ENCODE measurements around the gene PLEKHM3.

Gene PLEKHM3

GRCh38 chr2:207930747-207931146, 94.6 kb downstream of the PLEKHM3 start:
- Histone ChIP-seq H3K27ac (no peak overlapping the region), H3K4me1 (peaks cover 7% of the 10 kb centered on the region; the same call in 1 of the 2 replicates), H3K9me3 (no peaks in the 10 kb centered on the region), H4K20me1 (no peaks in the 10 kb centered on the region), H3K36me3 (peaks cover 6% of the 10 kb centered on the region; the same call in 1 of the 2 replicates), H3K4me2 (no peak overlapping the region), H3K9ac (no peak overlapping the region), H3K27me3 (no peaks in the 10 kb centered on the region), H3K4me3 (no peak overlapping the region)
- no peak for TF ChIP-seq Cebpa-rat (IDR thresholded peaks at IDR 0.05)

- Histone ChIP-seq H3K4me3 (no peak overlapping the region), H3K9ac (no peak overlapping the region), H3K36me3 (peaks cover 6% of the 10 kb centered on the region; the same call in 1 of the 2 replicates), H3K4me1 (no peaks in the 10 kb centered on the region), H3K27me3 (no peaks in the 10 kb centered on the region), H3K27ac (no peak overlapping the region), H4K20me1 (no peaks in the 10 kb centered on the region), H3K9me3 (no peaks in the 10 kb centered on the region), H3K4me2 (no peak overlapping the region)
- no peak for TF ChIP-seq Cebpa-rat (IDR thresholded peaks at IDR 0.05)
Observed at GRCh38 chr2:207929923-207930322, 95.4 kb downstream of the PLEKHM3 start.

GRCh38 chr2:207928079-207928478, 97.2 kb downstream of the PLEKHM3 start:
- TF ChIP-seq Cebpa-rat (IDR thresholded peaks at IDR 0.05), result no peak
- Histone ChIP-seq H3K4me3 (no peak overlapping the region), H3K36me3 (peaks cover 6% of the 10 kb centered on the region; the same call in 1 of the 2 replicates), H3K27me3 (no peaks in the 10 kb centered on the region), H4K20me1 (no peaks in the 10 kb centered on the region), H3K4me2 (no peak overlapping the region), H3K4me1 (no peaks in the 10 kb centered on the region), H3K27ac (no peak overlapping the region), H3K9ac (no peak overlapping the region), H3K9me3 (no peaks in the 10 kb centered on the region)

DNA sequence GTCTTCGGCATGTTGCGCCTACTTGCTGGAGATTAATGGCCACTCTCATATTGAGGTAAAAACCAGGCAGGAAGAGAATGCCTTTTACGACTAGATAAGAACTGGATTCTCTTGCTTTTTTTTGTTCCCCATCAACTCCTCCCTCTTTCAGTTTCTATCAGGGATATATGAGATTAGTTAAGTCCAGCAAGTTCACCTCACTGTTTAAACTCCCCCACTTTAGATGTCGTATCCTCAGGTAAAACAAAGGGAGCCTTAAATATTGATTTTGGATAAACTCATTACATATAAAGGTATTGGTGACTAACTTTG, 98.4 kb downstream of the PLEKHM3 start:
- no peak overlapping the region for H3K27ac ChIP-seq
- H3K36me3 ChIP-seq, result peaks cover 6% of the 10 kb centered on the region; the same call in 1 of the 2 replicates
- no peak for TF ChIP-seq Cebpa-rat (IDR thresholded peaks at IDR 0.05)
- no peaks in the 10 kb centered on the region for H3K9me3 ChIP-seq
- H3K4me1 ChIP-seq, result no peaks in the 10 kb centered on the region
- no peak overlapping the region for H3K4me2 ChIP-seq
- H3K4me3 ChIP-seq, result no peak overlapping the region
- no peaks in the 10 kb centered on the region for H4K20me1 ChIP-seq
- H3K27me3 ChIP-seq, result no peaks in the 10 kb centered on the region
- H3K9ac ChIP-seq, result no peak overlapping the region

DNA sequence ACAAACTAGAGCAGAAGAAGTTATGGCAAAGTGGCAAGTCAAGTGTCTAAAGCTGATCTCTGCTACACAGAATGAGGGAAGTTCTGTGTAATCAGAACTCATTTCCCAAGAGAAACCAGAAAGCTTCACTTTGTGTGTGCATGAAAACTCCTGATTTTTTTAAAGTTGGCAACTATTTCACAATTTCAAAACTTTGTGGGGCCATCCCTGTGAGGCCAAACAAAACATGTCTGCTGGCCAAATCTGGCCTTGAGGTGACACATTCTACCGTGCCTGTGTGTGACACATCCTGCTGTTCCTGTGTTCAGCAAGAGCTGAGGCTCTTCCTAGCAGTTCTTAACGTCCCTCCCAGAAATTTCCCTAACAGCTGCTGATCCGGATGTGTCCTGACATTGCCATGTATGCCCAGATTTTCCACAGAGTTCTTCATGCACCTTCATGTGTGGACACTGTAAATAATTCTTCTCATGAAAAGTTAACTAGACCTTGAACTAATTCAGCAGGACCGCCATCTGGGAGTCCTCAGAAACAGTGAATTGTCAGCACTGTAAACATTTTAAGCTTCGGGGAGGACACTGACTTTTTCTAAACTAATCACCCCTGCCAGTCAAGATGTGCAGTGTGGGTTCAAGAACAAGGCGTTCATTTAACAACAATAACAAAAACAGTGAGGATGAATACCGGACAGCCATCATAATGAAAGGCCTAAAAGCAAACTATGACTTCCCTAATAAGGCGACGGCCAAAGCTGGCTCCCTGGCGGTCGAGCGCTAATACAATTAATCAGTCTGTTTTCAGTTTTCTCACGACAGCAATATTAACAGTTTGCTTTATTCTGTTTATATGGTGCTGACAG, 99.0 kb downstream of the PLEKHM3 start:
- Histone ChIP-seq H3K36me3 (peaks cover 6% of the 10 kb centered on the region; the same call in 1 of the 2 replicates), H4K20me1 (no peaks in the 10 kb centered on the region), H3K27me3 (no peaks in the 10 kb centered on the region), H3K9ac (no peak overlapping the region), H3K9me3 (no peaks in the 10 kb centered on the region), H3K4me3 (no peak overlapping the region), H3K4me1 (no peaks in the 10 kb centered on the region), H3K4me2 (no peak overlapping the region), H3K27ac (no peak overlapping the region)
- TF ChIP-seq Cebpa-rat (IDR thresholded peaks at IDR 0.05), result no peak

GRCh38 chr2:207925601-207926000, 99.7 kb downstream of the PLEKHM3 start:
- TF ChIP-seq Cebpa-rat (IDR thresholded peaks at IDR 0.05), result no peak
- no peak overlapping the region for H3K4me2 ChIP-seq
- H3K4me3 ChIP-seq, result no peak overlapping the region
- H4K20me1 ChIP-seq, result no peaks in the 10 kb centered on the region
- peaks cover 2% of the 10 kb centered on the region; the same call in 1 of the 2 replicates for H3K36me3 ChIP-seq
- H3K9ac ChIP-seq, result no peak overlapping the region
- 0 out of 2 replicates have a peak, but pooled peaks cover 3% of the 10 kb centered on the region for H3K4me1 ChIP-seq
- H3K27me3 ChIP-seq, result no peaks in the 10 kb centered on the region
- no peak overlapping the region for H3K27ac ChIP-seq
- no peaks in the 10 kb centered on the region for H3K9me3 ChIP-seq

DNA sequence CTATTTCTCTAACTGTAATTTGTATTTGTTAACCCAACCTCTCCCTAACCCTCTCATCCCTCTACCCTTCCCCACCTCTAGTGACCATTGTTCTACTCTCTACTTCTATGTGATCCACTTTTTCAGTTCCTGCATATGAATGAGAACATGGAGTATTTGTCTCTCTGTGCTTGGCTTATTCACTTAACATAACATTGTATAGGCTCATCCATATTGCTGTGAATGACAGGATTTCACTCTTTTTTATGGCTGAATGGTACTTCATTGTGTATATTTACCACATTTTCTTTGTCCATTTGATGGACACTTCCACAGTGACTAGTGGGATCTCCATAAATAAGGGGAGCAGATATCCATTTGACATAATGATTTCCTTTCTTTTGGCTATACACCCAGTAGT, 103.7 kb downstream of the PLEKHM3 start:
- H3K4me3 ChIP-seq, result no peak overlapping the region
- no peaks in the 10 kb centered on the region for H3K9me3 ChIP-seq
- no peaks in the 10 kb centered on the region for H3K27me3 ChIP-seq
- H3K36me3 ChIP-seq, result no peaks in the 10 kb centered on the region
- no peak for TF ChIP-seq Cebpa-rat (IDR thresholded peaks at IDR 0.05)
- no peak overlapping the region for H3K9ac ChIP-seq
- H4K20me1 ChIP-seq, result no peaks in the 10 kb centered on the region
- H3K27ac ChIP-seq, result no peak overlapping the region
- no peak overlapping the region for H3K4me2 ChIP-seq
- 0 out of 2 replicates have a peak, but pooled peaks cover 3% of the 10 kb centered on the region for H3K4me1 ChIP-seq

- Histone ChIP-seq H3K4me2 (no peak overlapping the region), H3K9ac (no peak overlapping the region), H3K9me3 (no peaks in the 10 kb centered on the region), H3K4me1 (0 out of 2 replicates have a peak, but pooled peaks cover 3% of the 10 kb centered on the region), H3K4me3 (no peak overlapping the region), H3K27me3 (no peaks in the 10 kb centered on the region), H3K27ac (no peak overlapping the region), H3K36me3 (no peaks in the 10 kb centered on the region), H4K20me1 (no peaks in the 10 kb centered on the region)
- no peak for TF ChIP-seq Cebpa-rat (IDR thresholded peaks at IDR 0.05)
Observed at GRCh38 chr2:207920721-207921120, 104.6 kb downstream of the PLEKHM3 start.

GRCh38 chr2:207920321-207920720, 105.0 kb downstream of the PLEKHM3 start:
- Histone ChIP-seq H3K4me2 (no peak overlapping the region), H3K9me3 (no peaks in the 10 kb centered on the region), H3K27me3 (no peaks in the 10 kb centered on the region), H3K27ac (no peak overlapping the region), H4K20me1 (no peaks in the 10 kb centered on the region), H3K4me3 (no peak overlapping the region), H3K9ac (no peak overlapping the region), H3K36me3 (no peaks in the 10 kb centered on the region), H3K4me1 (0 out of 2 replicates have a peak, but pooled peaks cover 3% of the 10 kb centered on the region)
- no peak for TF ChIP-seq Cebpa-rat (IDR thresholded peaks at IDR 0.05)

DNA sequence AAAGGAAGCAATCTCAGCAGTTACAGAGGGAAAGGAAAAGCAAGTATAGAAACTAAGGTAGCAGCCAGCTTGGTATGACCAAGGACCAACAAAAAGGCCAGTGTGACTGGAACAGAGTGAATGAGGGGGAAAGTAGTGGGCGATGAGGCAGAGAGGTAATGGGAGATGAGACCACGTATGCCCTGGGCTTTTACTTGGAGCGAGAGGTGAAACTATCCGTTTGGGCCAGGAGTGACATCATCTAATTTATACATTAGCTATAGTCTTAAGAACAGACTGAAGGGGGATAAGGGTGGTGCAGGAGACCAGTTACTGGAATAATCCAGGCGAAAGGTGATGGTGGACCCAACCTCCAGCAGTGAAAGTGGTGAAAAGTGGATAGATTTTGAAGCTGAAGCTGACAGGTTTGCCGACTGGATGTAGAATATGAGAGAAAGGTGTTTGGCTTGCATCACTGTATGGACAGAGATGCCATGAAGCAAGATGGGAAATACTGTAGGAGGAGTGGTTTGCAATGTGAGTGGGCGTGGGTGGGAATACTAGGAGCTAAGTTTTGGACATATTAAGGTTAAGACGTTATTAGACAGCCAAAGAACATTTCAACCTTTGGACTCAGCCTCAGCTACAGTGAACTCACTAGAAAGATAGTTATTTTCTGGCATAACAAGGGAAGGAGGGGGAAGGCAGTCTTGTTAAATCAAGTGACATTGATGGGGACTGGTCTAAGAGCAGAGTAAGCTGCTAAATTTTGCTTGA, 106.0 kb downstream of the PLEKHM3 start:
- Histone ChIP-seq H3K4me1 (0 out of 2 replicates have a peak, but pooled peaks cover 3% of the 10 kb centered on the region), H3K9ac (no peak overlapping the region), H4K20me1 (no peaks in the 10 kb centered on the region), H3K4me3 (no peak overlapping the region), H3K9me3 (no peaks in the 10 kb centered on the region), H3K27me3 (no peaks in the 10 kb centered on the region), H3K27ac (no peak overlapping the region), H3K36me3 (no peaks in the 10 kb centered on the region), H3K4me2 (no peak overlapping the region)
- no peak for TF ChIP-seq Cebpa-rat (IDR thresholded peaks at IDR 0.05)

All from BLaER1 (cell line).